HEK293T (cell line): ENCODE measurements around the gene GPATCH3.

Experiments
- ARNT ChIP-seq: fragments of 450-650 bp; IDR thresholded peaks from 2 replicates; pipeline ENCODE4 v1.6.1; 2017; ENCODE audit warnings: mild to moderate bottlenecking
- BHLHE40 ChIP-seq: fragments of 450-650 bp; IDR thresholded peaks from 2 replicates; pipeline ENCODE4 v1.6.1; 2016; ENCODE audit warnings: mild to moderate bottlenecking, moderate library complexity, borderline replicate concordance
- FOXA1 ChIP-seq: fragments of 450-650 bp; IDR thresholded peaks from 2 replicates; pipeline ENCODE4 v1.6.1; 2016; ENCODE audit warnings: mild to moderate bottlenecking
- FOXM1 ChIP-seq: fragments of 450-650 bp; IDR thresholded peaks from 2 replicates; pipeline ENCODE4 v1.6.1; 2017; ENCODE audit warnings: mild to moderate bottlenecking, borderline replicate concordance
- HDGF ChIP-seq: fragments of 450-650 bp; IDR thresholded peaks from 2 replicates; pipeline ENCODE4 v1.6.1; 2017; ENCODE audit warnings: antibody characterized with exemption, borderline replicate concordance
- LEF1 ChIP-seq: fragments of 450-650 bp; IDR thresholded peaks from 2 replicates; pipeline ENCODE4 v1.6.1; 2017; ENCODE audit warnings: mild to moderate bottlenecking, borderline replicate concordance
- NFRKB ChIP-seq: fragments of 450-650 bp; IDR thresholded peaks from 2 replicates; pipeline ENCODE4 v1.6.1; 2016; ENCODE audit warnings: mild to moderate bottlenecking, moderate library complexity
- SP1 ChIP-seq: fragments of 450-650 bp; IDR thresholded peaks from 2 replicates; pipeline ENCODE4 v1.6.1; 2017
- SUZ12 ChIP-seq: fragments of 450-650 bp; IDR thresholded peaks from 2 replicates; pipeline ENCODE4 v1.6.1; 2016; ENCODE audit warnings: mild to moderate bottlenecking
- TARDBP ChIP-seq: fragments of 450-650 bp; IDR thresholded peaks from 2 replicates; pipeline ENCODE4 v1.6.1; 2016

DNA sequence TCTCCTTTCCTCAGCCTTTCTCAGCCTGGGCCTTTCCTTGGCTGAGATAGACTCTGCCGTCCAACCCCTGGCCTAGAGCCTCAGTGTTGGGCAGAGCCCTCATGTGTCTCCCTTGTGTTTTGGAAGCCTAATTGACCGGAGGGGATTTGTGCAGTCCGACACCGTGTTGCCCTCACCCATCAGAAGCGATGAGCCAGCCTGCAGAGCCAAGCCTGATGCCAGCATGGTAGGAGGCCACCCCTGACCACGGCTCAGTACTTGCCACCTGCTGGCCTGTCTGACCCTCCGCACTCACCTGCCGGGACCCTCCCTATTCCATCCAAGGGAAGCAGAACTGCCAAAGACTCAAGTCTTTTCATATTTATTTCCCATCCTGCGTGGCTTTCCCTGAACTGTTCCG, 46.7 kb downstream of the GPATCH3 start:
- TF ChIP-seq BHLHE40 (no peak), SP1 (no peak), FOXM1 (no peak), HDGF (no peak), TARDBP (no peak), SUZ12 (no peak), LEF1 (no peak), FOXA1 (no peak), ARNT (no peak), NFRKB (no peak)
